MM.1S (cell line): ENCODE data around the gene TUBGCP2.

Experiments
- DNase-seq: peaks from one replicate; pipeline ENCODE4 v3.0.0-alpha.2; 2015
- H2AFZ ChIP-seq: fragments of 300-600 bp; sonication (generic); 2 replicates; pipeline ENCODE4 v1.6.0; 2016; ENCODE audit warnings: antibody characterized with exemption, low read length
- H3F3A ChIP-seq: fragments of 300-600 bp; sonication (generic); 2 replicates; pipeline ENCODE4 v1.6.1; 2016; ENCODE audit warnings: mild to moderate bottlenecking, antibody characterized with exemption, low read length, moderate library complexity, mixed read lengths; ENCODE audit not compliant: insufficient read depth
- H3K27ac ChIP-seq: fragments of 300-600 bp; sonication (generic); 2 replicates; pipeline ENCODE4 v1.5.1; 2016; ENCODE audit warnings: mild to moderate bottlenecking, low read length
- H3K27me3 ChIP-seq: fragments of 300-600 bp; sonication (generic); replicated peaks from 2 replicates; pipeline ENCODE4 v1.6.0; 2016; ENCODE audit warnings: low read length; ENCODE audit not compliant: insufficient read depth
- H3K36me3 ChIP-seq: fragments of 300-600 bp; sonication (generic); replicated peaks from 2 replicates; pipeline ENCODE4 v1.6.1; 2016; ENCODE audit warnings: mild to moderate bottlenecking, low read length, mixed read lengths; ENCODE audit not compliant: insufficient read depth
- H3K4me1 ChIP-seq: fragments of 300-600 bp; sonication (generic); 2 replicates; pipeline ENCODE4 v1.6.1; 2016; ENCODE audit warnings: low read length, mixed read lengths
- H3K4me2 ChIP-seq: fragments of 300-600 bp; sonication (generic); 2 replicates; pipeline ENCODE4 v1.6.0; 2016; ENCODE audit warnings: low read depth, low read length
- H3K4me3 ChIP-seq: fragments of 300-600 bp; sonication (generic); 2 replicates; pipeline ENCODE4 v1.5.1; 2016; ENCODE audit warnings: low read length, mixed read lengths
- H3K79me2 ChIP-seq: fragments of 300-600 bp; sonication (generic); 2 replicates; pipeline ENCODE4 v1.6.1; 2016; ENCODE audit warnings: mixed run types, low read length, mixed read lengths
- H3K9ac ChIP-seq: fragments of 300-600 bp; sonication (generic); 2 replicates; pipeline ENCODE4 v1.6.1; 2016; ENCODE audit warnings: low read length, mixed read lengths
- H3K9me2 ChIP-seq: fragments of 300-600 bp; sonication (generic); replicated peaks from 2 replicates; pipeline ENCODE4 v1.6.1; 2016; ENCODE audit warnings: mild to moderate bottlenecking, low read length, mixed read lengths; ENCODE audit not compliant: insufficient read depth
- H3K9me3 ChIP-seq: fragments of 300-600 bp; sonication (generic); replicated peaks from 2 replicates; pipeline ENCODE4 v1.6.1; 2016; ENCODE audit warnings: mild to moderate bottlenecking, low read length, mixed read lengths; ENCODE audit not compliant: insufficient read depth
- H4K20me1 ChIP-seq: fragments of 300-600 bp; sonication (generic); 2 replicates; pipeline ENCODE4 v1.6.1; 2016; ENCODE audit warnings: mild to moderate bottlenecking, low read length, moderate library complexity, mixed read lengths; ENCODE audit not compliant: insufficient read depth
- EZH2 ChIP-seq: fragments of 300-600 bp; sonication (generic); optimal IDR thresholded peaks from 2 replicates; pipeline ENCODE3; 2017; ENCODE audit warnings: low read depth, mild to moderate bottlenecking, antibody characterized with exemption, low read length, mixed read lengths
- EZH2phosphoT487 ChIP-seq: fragments of 300-600 bp; sonication (generic); IDR thresholded peaks from 2 replicates; pipeline ENCODE4 v1.6.1; 2018; ENCODE audit warnings: antibody characterized with exemption, low read length
- TF ChIP-seq, protein P1 (sequence below): fragments of 300-600 bp; sonication (generic); IDR thresholded peaks from 2 replicates; pipeline ENCODE4 v1.5.1; 2016; ENCODE audit warnings: antibody characterized with exemption, low read length, mixed read lengths

The TUBGCP2 gene

DNA sequence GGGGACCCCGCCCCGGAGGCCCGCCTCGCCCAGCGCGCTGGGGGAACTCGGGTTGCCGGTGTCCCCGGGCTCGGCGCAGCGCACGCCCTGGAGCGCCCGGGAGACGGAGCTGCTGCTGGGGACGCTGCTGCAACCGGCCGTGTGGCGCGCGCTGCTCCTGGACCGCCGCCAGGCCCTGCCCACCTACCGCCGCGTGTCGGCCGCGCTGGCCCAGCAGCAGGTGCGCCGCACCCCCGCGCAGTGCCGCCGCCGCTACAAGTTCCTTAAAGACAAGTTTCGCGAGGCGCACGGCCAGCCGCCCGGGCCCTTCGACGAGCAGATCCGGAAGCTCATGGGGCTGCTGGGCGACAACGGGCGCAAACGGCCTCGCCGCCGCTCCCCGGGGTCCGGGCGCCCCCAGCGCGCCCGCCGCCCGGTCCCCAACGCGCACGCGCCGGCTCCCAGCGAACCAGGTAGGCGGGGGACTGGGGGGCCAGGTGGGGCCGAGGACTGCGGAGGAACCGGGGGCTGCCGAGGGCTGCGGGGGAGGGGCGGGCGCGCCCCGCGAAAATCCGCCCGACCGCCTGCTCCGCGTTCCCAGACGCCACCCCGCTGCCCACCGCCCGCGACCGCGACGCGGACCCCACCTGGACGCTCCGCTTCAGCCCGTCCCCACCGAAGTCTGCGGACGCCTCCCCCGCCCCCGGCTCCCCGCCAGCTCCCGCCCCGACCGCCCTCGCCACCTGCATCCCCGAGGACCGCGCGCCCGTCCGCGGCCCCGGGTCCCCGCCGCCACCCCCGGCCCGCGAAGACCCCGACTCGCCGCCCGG, 78.1 kb downstream of the TUBGCP2 start:
- Histone ChIP-seq H3K79me2 (no peaks in the 10 kb centered on the region), H3K4me3 (no peak overlapping the region), H3K27ac (no peak overlapping the region), H3K9me3 (no peaks in the 10 kb centered on the region), H3F3A (no peaks in the 10 kb centered on the region), H3K36me3 (no peaks in the 10 kb centered on the region), H3K9ac (no peak overlapping the region), H3K27me3 (peaks cover 68% of the 10 kb centered on the region), H3K4me1 (no peaks in the 10 kb centered on the region), H3K9me2 (no peaks in the 10 kb centered on the region), H4K20me1 (no peaks in the 10 kb centered on the region), H2AFZ (no peak overlapping the region), H3K4me2 (no peak overlapping the region)
- DNase-seq, result no peak
- TF ChIP-seq EZH2 (no peak), EZH2phosphoT487 (no peak)
- TF ChIP-seq, protein P1, sequence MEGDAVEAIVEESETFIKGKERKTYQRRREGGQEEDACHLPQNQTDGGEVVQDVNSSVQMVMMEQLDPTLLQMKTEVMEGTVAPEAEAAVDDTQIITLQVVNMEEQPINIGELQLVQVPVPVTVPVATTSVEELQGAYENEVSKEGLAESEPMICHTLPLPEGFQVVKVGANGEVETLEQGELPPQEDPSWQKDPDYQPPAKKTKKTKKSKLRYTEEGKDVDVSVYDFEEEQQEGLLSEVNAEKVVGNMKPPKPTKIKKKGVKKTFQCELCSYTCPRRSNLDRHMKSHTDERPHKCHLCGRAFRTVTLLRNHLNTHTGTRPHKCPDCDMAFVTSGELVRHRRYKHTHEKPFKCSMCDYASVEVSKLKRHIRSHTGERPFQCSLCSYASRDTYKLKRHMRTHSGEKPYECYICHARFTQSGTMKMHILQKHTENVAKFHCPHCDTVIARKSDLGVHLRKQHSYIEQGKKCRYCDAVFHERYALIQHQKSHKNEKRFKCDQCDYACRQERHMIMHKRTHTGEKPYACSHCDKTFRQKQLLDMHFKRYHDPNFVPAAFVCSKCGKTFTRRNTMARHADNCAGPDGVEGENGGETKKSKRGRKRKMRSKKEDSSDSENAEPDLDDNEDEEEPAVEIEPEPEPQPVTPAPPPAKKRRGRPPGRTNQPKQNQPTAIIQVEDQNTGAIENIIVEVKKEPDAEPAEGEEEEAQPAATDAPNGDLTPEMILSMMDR, result no peak

DNA sequence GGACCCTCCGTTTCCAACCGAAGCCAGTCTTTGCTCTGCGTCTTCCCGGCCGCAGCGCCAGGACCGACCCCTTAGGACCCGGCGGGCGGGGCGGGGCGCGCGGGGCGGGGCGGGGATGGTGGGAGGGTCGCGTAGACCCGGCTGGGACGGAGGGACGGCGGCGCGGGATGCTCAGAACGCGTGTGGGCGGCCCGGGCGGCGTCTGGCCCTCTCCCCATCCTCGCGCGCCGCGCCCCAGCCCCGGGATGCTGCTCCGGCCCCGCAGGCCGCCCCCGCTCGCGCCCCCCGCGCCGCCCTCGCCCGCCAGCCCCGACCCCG, 78.7 kb downstream of the TUBGCP2 start, which contains the start of gene UTF1:
Gene UTF1, plus strand, starts transcription at position 174 of the 318 bp plus-strand sequence. Its CDS starts 72 bp downstream, at position 246.
- Histone ChIP-seq H3K27me3 (peaks cover 68% of the 10 kb centered on the region), H3F3A (no peaks in the 10 kb centered on the region), H3K9me2 (no peaks in the 10 kb centered on the region), H3K79me2 (no peaks in the 10 kb centered on the region), H4K20me1 (no peaks in the 10 kb centered on the region), H3K9ac (no peak within 1 kb of the TSS), H3K4me2 (no peak within 1 kb of the TSS), H3K4me1 (no peaks in the 10 kb centered on the region), H3K4me3 (no peak within 1 kb of the TSS), H3K9me3 (no peaks in the 10 kb centered on the region), H2AFZ (no peak within 1 kb of the TSS), H3K27ac (no peak within 1 kb of the TSS), H3K36me3 (no peaks in the 10 kb centered on the region)
- TF ChIP-seq EZH2, result no peak
- no peak for TF ChIP-seq EZH2phosphoT487
- TF ChIP-seq, protein P1, result no peak
- DNase-seq, result no peak

DNA sequence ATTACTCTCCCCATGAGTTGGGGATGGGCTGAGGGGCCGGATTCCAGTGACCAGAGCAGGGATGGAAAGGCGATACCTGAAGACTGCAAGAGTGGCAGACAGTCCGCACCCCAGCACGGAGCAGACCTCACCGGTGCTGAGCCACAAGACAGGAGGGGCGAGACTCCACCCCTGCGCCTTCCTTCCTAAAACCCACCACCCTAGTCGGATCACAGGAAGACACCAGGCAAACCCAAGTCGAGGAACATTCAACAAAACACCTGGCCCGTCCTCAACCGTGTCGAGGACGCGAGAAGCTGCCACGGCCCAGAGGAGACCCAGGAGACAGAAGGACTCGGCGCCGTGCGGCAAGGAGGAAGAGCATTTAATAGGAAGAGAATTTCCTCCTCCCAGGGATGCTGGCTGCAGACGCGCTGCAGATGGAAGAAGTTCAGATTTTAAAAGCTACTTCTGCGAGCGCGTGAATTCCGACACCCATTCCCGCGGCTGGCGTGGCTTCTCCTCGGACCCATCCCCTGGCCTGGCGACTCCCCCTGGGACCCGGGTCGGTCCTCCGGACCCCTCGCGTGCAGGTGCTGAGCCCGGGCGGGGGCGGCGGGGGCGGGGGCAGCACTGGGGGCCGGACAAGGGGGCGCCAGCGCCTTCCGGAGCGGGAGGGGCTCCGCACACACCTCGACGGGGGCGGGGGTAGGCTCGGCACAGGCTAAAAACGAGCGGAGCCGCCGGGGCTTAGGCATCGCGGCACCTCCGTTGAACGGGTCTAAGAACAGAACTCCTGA, 79.2 kb downstream of the TUBGCP2 start:
- H3K9ac ChIP-seq, result no peak overlapping the region
- H2AFZ ChIP-seq, result no peak overlapping the region
- no peak overlapping the region for H3K27ac ChIP-seq
- no peaks in the 10 kb centered on the region for H3K9me2 ChIP-seq
- H3K36me3 ChIP-seq, result no peaks in the 10 kb centered on the region
- H3K27me3 ChIP-seq, result peaks cover 73% of the 10 kb centered on the region
- H3K4me3 ChIP-seq, result no peak overlapping the region
- TF ChIP-seq, protein P1, result no peak
- TF ChIP-seq EZH2, result no peak
- TF ChIP-seq EZH2phosphoT487, result no peak
- no peaks in the 10 kb centered on the region for H4K20me1 ChIP-seq
- H3K4me1 ChIP-seq, result no peaks in the 10 kb centered on the region
- no peaks in the 10 kb centered on the region for H3K9me3 ChIP-seq
- no peaks in the 10 kb centered on the region for H3K79me2 ChIP-seq
- H3F3A ChIP-seq, result no peaks in the 10 kb centered on the region
- DNase-seq, result no peak
- no peak overlapping the region for H3K4me2 ChIP-seq
